Activated T-cell treated with anti-CD3 and anti-CD28 coated beads, Interleukin-2, amount 50 U/mL, for 72 hours (primary cell): ENCODE results near the gene GLT6D1. TPM values are rescaled to one million over a fixed set of nuclear protein-coding genes. Genes with fewer than 3 reads are reported as not detected.

Experiments used
- ATAC-seq, 2 donors: fragments of 150-1000 bp; cut with Tn5 transposase; replicated peaks in 1 of 2; 2 replicates each; pipeline ENCODE4 v1.10.0; 2021; ENCODE audit warnings: moderate library complexity in 2 of 2, mild to moderate bottlenecking in 1 of 2
- DNase-seq, 2 donors: peaks; one replicate each; pipeline ENCODE4 v3.0.0; 2021 to 2022; ENCODE audit warnings: mixed read lengths in 1 of 2
- H3K27ac Mint-ChIP-seq: one replicate; pipeline ENCODE4 v1.8.0; 2022; ENCODE audit warnings: mild to moderate bottlenecking, moderate library complexity, mixed read lengths
- H3K27me3 Mint-ChIP-seq: one replicate; pipeline ENCODE4 v1.8.0; 2022; ENCODE audit warnings: low read depth, mixed read lengths
- H3K36me3 Mint-ChIP-seq, 2 donors: one replicate each; pipeline ENCODE4 v1.8.0; 2022; ENCODE audit warnings: mixed read lengths in 2 of 2, mild to moderate bottlenecking in 1 of 2; ENCODE audit not compliant: insufficient read depth in 2 of 2
- H3K4me1 Mint-ChIP-seq: one replicate; pipeline ENCODE4 v1.8.0; 2022; ENCODE audit warnings: low read depth, mixed read lengths
- H3K4me3 Mint-ChIP-seq, 2 donors: one replicate each; pipeline ENCODE4 v1.8.0; 2022; ENCODE audit warnings: mild to moderate bottlenecking in 2 of 2, mixed read lengths in 2 of 2, moderate library complexity in 2 of 2
- H3K9me3 Mint-ChIP-seq, 2 donors: one replicate each; pipeline ENCODE4 v1.8.0; 2022; ENCODE audit warnings: mixed read lengths in 2 of 2
- total RNA-seq, 2 donors: library from RNA; stranded (reverse); gene quantifications; one replicate each; pipeline ENCODE4 v1.2.3, GENCODE V29; 2022

The GLT6D1 gene
- total RNA-seq, 2 donors from 2014 or later, result not detected

GRCh38 chr9:135662758-135663450, 23.6 kb upstream of the GLT6D1 start, which contains the start of gene LCN9:
LCN9 (plus strand) TSS chr9:135663309; CDS start chr9:135663322, 13 bp downstream.
- Mint-ChIP-seq H3K4me1 (no peaks in the 10 kb centered on the region), H3K36me3 (no peaks in the 10 kb centered on the region), H3K27ac (no peak within 1 kb of the TSS), H3K9me3 (no peaks in the 10 kb centered on the region), H3K27me3 (no peaks in the 10 kb centered on the region), H3K4me3 (no peak within 1 kb of the TSS)
- no peak for ATAC-seq
- DNase-seq, result no peak

GRCh38 chr9:135661816-135662560, 22.6 kb upstream of the GLT6D1 start:
- no peaks in the 10 kb centered on the region for H3K27me3 Mint-ChIP-seq
- H3K27ac Mint-ChIP-seq, result no peak overlapping the region
- no peaks in the 10 kb centered on the region for H3K4me1 Mint-ChIP-seq
- H3K36me3 Mint-ChIP-seq, result no peaks in the 10 kb centered on the region
- H3K4me3 Mint-ChIP-seq, result no peak overlapping the region
- no peak for ATAC-seq
- no peak for DNase-seq
- H3K9me3 Mint-ChIP-seq, result no peaks in the 10 kb centered on the region

- Mint-ChIP-seq H3K4me1 (no peaks in the 10 kb centered on the region), H3K9me3 (no peaks in the 10 kb centered on the region), H3K27ac (no peak overlapping the region), H3K36me3 (no peaks in the 10 kb centered on the region), H3K4me3 (no peak overlapping the region), H3K27me3 (no peaks in the 10 kb centered on the region)
- no peak for DNase-seq
- ATAC-seq, result no peak
These were observed 21.1 kb upstream of the GLT6D1 start for GRCh38 chr9:135660407-135660806.

GRCh38 chr9:135659252-135659651, 19.9 kb upstream of the GLT6D1 start:
- DNase-seq (no peak), ATAC-seq (no peak)
- Mint-ChIP-seq H3K27ac (no peak overlapping the region), H3K4me1 (no peaks in the 10 kb centered on the region), H3K4me3 (no peak overlapping the region), H3K36me3 (no peaks in the 10 kb centered on the region), H3K9me3 (no peaks in the 10 kb centered on the region), H3K27me3 (no peaks in the 10 kb centered on the region)

GRCh38 chr9:135657416-135657815, 18.1 kb upstream of the GLT6D1 start:
- Mint-ChIP-seq H3K4me3 (no peak overlapping the region), H3K9me3 (no peaks in the 10 kb centered on the region), H3K36me3 (no peaks in the 10 kb centered on the region), H3K27ac (no peak overlapping the region), H3K27me3 (no peaks in the 10 kb centered on the region), H3K4me1 (no peaks in the 10 kb centered on the region)
- ATAC-seq (no peak), DNase-seq (no peak)

GRCh38 chr9:135655317-135655716, 16.0 kb upstream of the GLT6D1 start:
- H3K27me3 Mint-ChIP-seq, result peaks cover 3% of the 10 kb centered on the region
- no peak for ATAC-seq
- peaks cover 2% of the 10 kb centered on the region in 2 donors for H3K9me3 Mint-ChIP-seq
- H3K4me1 Mint-ChIP-seq, result no peaks in the 10 kb centered on the region
- H3K27ac Mint-ChIP-seq, result no peak overlapping the region
- peaks cover under 1 to 2% of the 10 kb centered on the region in 2 donors for H3K36me3 Mint-ChIP-seq
- no peak overlapping the region for H3K4me3 Mint-ChIP-seq
- no peak for DNase-seq

- peaks cover 6% of the 10 kb centered on the region for H3K27me3 Mint-ChIP-seq
- ATAC-seq (no peak), DNase-seq (no peak)
- H3K9me3 Mint-ChIP-seq, result peaks cover 15 to 22% of the 10 kb centered on the region in 2 donors
- H3K4me1 Mint-ChIP-seq, result no peaks in the 10 kb centered on the region
- H3K4me3 Mint-ChIP-seq, result no peak overlapping the region
- no peak overlapping the region for H3K27ac Mint-ChIP-seq
- peaks cover 5 to 13% of the 10 kb centered on the region in 2 donors for H3K36me3 Mint-ChIP-seq
These were observed 11.1 kb upstream of the GLT6D1 start for GRCh38 chr9:135650408-135650807.

- peaks cover 22 to 27% of the 10 kb centered on the region in 2 donors for H3K9me3 Mint-ChIP-seq
- ATAC-seq (no peak), DNase-seq (no peak)
- H3K27me3 Mint-ChIP-seq, result peaks cover 6% of the 10 kb centered on the region
- H3K4me3 Mint-ChIP-seq, result no peak overlapping the region
- no peak overlapping the region for H3K27ac Mint-ChIP-seq
- no peaks in the 10 kb centered on the region for H3K4me1 Mint-ChIP-seq
- H3K36me3 Mint-ChIP-seq, result peaks cover 11 to 18% of the 10 kb centered on the region in 2 donors
These were observed 10.2 kb upstream of the GLT6D1 start for GRCh38 chr9:135649508-135649907.

- ATAC-seq (no peak), DNase-seq (no peak)
- Mint-ChIP-seq H3K4me3 (no peak overlapping the region), H3K36me3 (peaks cover 11 to 18% of the 10 kb centered on the region in 2 donors), H3K4me1 (no peaks in the 10 kb centered on the region), H3K9me3 (peaks cover 22 to 30% of the 10 kb centered on the region in 2 donors), H3K27me3 (peaks cover 6% of the 10 kb centered on the region), H3K27ac (no peak overlapping the region)
These were observed 9.4 kb upstream of the GLT6D1 start for GRCh38 chr9:135648494-135649410.

- H3K36me3 Mint-ChIP-seq, result peaks cover 11 to 24% of the 10 kb centered on the region in 2 donors
- peaks cover 6% of the 10 kb centered on the region for H3K27me3 Mint-ChIP-seq
- ATAC-seq, result no peak
- H3K9me3 Mint-ChIP-seq, result peaks cover 22 to 36% of the 10 kb centered on the region in 2 donors
- no peaks in the 10 kb centered on the region for H3K4me1 Mint-ChIP-seq
- no peak overlapping the region for H3K4me3 Mint-ChIP-seq
- no peak overlapping the region for H3K27ac Mint-ChIP-seq
- DNase-seq, result no peak
These were observed 8.5 kb upstream of the GLT6D1 start for GRCh38 chr9:135647884-135648283.

- Mint-ChIP-seq H3K27me3 (peaks cover 5% of the 10 kb centered on the region), H3K9me3 (peaks cover 20 to 29% of the 10 kb centered on the region in 2 donors), H3K27ac (no peak overlapping the region), H3K36me3 (peaks cover 8 to 22% of the 10 kb centered on the region in 2 donors), H3K4me1 (no peaks in the 10 kb centered on the region), H3K4me3 (no peak overlapping the region)
- no peak for ATAC-seq
- DNase-seq, result no peak
These were observed 5.4 kb upstream of the GLT6D1 start for GRCh38 chr9:135644631-135645218.

GRCh38 chr9:135641745-135642144, 2.4 kb upstream of the GLT6D1 start:
- H3K4me3 Mint-ChIP-seq, result no peak overlapping the region
- no peaks in the 10 kb centered on the region for H3K4me1 Mint-ChIP-seq
- ATAC-seq (no peak), DNase-seq (no peak)
- H3K36me3 Mint-ChIP-seq, result peaks cover 7 to 13% of the 10 kb centered on the region in 2 donors
- H3K27me3 Mint-ChIP-seq, result peaks cover 16% of the 10 kb centered on the region
- peaks cover 12 to 18% of the 10 kb centered on the region in 2 donors for H3K9me3 Mint-ChIP-seq
- no peak overlapping the region for H3K27ac Mint-ChIP-seq
